Ishikawa (cell line): Measurements from ENCODE around the gene FSCN2.

Source experiments
- CEBPB ChIP-seq: IDR thresholded peaks from 2 replicates; pipeline ENCODE4 v1.6.1; 2012
- CREB1 ChIP-seq: IDR thresholded peaks from 2 replicates; pipeline ENCODE4 v1.6.1; 2012; ENCODE audit warnings: low read depth
- EGR1 ChIP-seq: IDR thresholded peaks from 2 replicates; pipeline ENCODE4 v1.6.1; 2012
- EP300 ChIP-seq: IDR thresholded peaks from 2 replicates; pipeline ENCODE4 v1.6.1; 2012; ENCODE audit warnings: borderline replicate concordance
- FOXM1 ChIP-seq: IDR thresholded peaks from 2 replicates; pipeline ENCODE4 v1.6.1; 2012; ENCODE audit warnings: low read depth, borderline replicate concordance
- NFIC ChIP-seq: IDR thresholded peaks from 2 replicates; pipeline ENCODE4 v1.6.1; 2012
- RAD21 ChIP-seq: IDR thresholded peaks from 2 replicates; pipeline ENCODE4 v1.6.1; 2012; ENCODE audit warnings: low read depth
- REST ChIP-seq: IDR thresholded peaks from 2 replicates; pipeline ENCODE4 v1.6.1; 2012; ENCODE audit warnings: low read depth, mild to moderate bottlenecking
- TAF1 ChIP-seq: IDR thresholded peaks from 2 replicates; pipeline ENCODE4 v1.6.1; 2012; ENCODE audit warnings: low read depth, mild to moderate bottlenecking
- TCF12 ChIP-seq: IDR thresholded peaks from 2 replicates; pipeline ENCODE4 v1.6.1; 2012; ENCODE audit warnings: low read depth
- TEAD4 ChIP-seq: IDR thresholded peaks from 2 replicates; pipeline ENCODE4 v1.6.1; 2012
- YY1 ChIP-seq: IDR thresholded peaks from 2 replicates; pipeline ENCODE4 v1.6.1; 2012; ENCODE audit warnings: low read depth
- TF ChIP-seq, protein P1 (sequence below): IDR thresholded peaks from 2 replicates; pipeline ENCODE4 v1.6.1; 2012

DNA sequence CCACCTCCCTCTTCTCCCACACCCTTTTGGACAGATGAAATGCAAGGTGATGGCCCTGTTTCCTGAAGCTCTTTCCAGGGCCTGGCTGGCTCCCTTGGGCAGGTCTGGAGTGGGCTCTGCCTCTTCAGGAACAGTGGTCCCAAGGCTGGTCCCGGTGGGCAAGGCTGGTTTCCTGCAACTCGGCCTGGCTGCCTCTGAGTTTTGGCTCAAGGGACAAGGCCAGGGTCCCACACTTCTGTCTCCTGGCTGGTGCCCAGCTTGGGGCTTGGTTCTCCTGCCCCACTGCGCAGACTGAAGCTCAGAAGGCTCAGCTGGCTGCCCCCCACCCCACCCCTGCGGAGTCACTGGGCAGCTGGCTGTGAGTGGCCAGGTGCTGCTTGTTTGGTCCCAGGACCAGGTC is 11.7 kb upstream of the FSCN2 start:
- no peak for TF ChIP-seq EP300
- TF ChIP-seq TEAD4, result no peak
- no peak for TF ChIP-seq REST
- no peak for TF ChIP-seq FOXM1
- no peak for TF ChIP-seq YY1
- TF ChIP-seq CEBPB, result no peak
- TF ChIP-seq EGR1, result no peak
- TF ChIP-seq TAF1, result no peak
- TF ChIP-seq TCF12, result no peak
- TF ChIP-seq RAD21, result no peak
- TF ChIP-seq CREB1, result no peak
- no peak for TF ChIP-seq NFIC
- TF ChIP-seq, protein P1, sequence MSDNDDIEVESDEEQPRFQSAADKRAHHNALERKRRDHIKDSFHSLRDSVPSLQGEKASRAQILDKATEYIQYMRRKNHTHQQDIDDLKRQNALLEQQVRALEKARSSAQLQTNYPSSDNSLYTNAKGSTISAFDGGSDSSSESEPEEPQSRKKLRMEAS, result no peak
